Effector CD4-positive, alpha-beta T cell (primary cell): ENCODE data around the gene S1PR2.

Experiments
- DNase-seq: peaks from one replicate; pipeline ENCODE4 v3.0.0-alpha.2; 2020
- total RNA-seq: gene quantifications from one replicate; lab custom pipeline; 2026; lab: John Stamatoyannopoulos, UW

S1PR2 gene
- total RNA-seq = 9.9 reads per million, percentile 31 among the genes with 10 or more reads in this experiment

- DNase-seq = peak; percentile 69
These were observed at the start of gene S1PR2 for GRCh38 chr19:10230861-10231611. Gene S1PR2 (minus strand): TSS chr19:10231331. CDS start chr19:10224905, 6,426 bp downstream.

GRCh38 chr19:10279737-10280442 is 48.8 kb upstream of the S1PR2 start:
- no peak for DNase-seq

GRCh38 chr19:10278935-10279334 is 47.8 kb upstream of the S1PR2 start:
- no peak for DNase-seq

GRCh38 chr19:10277795-10278589 is 46.9 kb upstream of the S1PR2 start:
- DNase-seq = no peak

- DNase-seq = no peak
These were observed 43.5 kb upstream of the S1PR2 start for GRCh38 chr19:10274589-10274988.

- DNase-seq = peak; percentile 34
These were observed 40.5 kb upstream of the S1PR2 start for GRCh38 chr19:10271543-10272086.

GRCh38 chr19:10270616-10271394 is 39.7 kb upstream of the S1PR2 start, which contains the start of gene ICAM1:
Gene ICAM1 (plus strand): TSS chr19:10271120. CDS start chr19:10271160, 40 bp downstream.
- peak; percentile 59 for DNase-seq

GRCh38 chr19:10270180-10270615 is 39.1 kb upstream of the S1PR2 start:
- peak; percentile 48 for DNase-seq

- DNase-seq = peak; percentile 78
These were observed 38.4 kb upstream of the S1PR2 start for GRCh38 chr19:10269333-10270179.

- no peak for DNase-seq
These were observed 36.9 kb upstream of the S1PR2 start for GRCh38 chr19:10268071-10268470.

GRCh38 chr19:10266706-10267105 is 35.6 kb upstream of the S1PR2 start:
- no peak for DNase-seq

- no peak for DNase-seq
These were observed 31.6 kb upstream of the S1PR2 start for GRCh38 chr19:10262771-10263170.

GRCh38 chr19:10260141-10260584 is 29.0 kb upstream of the S1PR2 start:
- no peak for DNase-seq

- DNase-seq = peak; percentile 84
These were observed 28.2 kb upstream of the S1PR2 start for GRCh38 chr19:10259162-10259905.

- no peak for DNase-seq
These were observed 27.1 kb upstream of the S1PR2 start for GRCh38 chr19:10258080-10258710.

GRCh38 chr19:10256970-10257615 is 26.0 kb upstream of the S1PR2 start:
- no peak for DNase-seq

- DNase-seq = no peak
These were observed 25.4 kb upstream of the S1PR2 start for GRCh38 chr19:10256551-10256950.

- DNase-seq = no peak
These were observed 24.2 kb upstream of the S1PR2 start for GRCh38 chr19:10255358-10255757.

GRCh38 chr19:10254244-10254643 is 23.1 kb upstream of the S1PR2 start:
- no peak for DNase-seq
